ENCODE data around the gene SLC12A4. TPM values are rescaled to one million over a fixed set of nuclear protein-coding genes. Genes with fewer than 3 reads are reported as not detected.

The SLC12A4 gene
- polyA plus RNA-seq, 3 donors: 28.8 to 38.9 (median 35.6) TPM

DNA sequence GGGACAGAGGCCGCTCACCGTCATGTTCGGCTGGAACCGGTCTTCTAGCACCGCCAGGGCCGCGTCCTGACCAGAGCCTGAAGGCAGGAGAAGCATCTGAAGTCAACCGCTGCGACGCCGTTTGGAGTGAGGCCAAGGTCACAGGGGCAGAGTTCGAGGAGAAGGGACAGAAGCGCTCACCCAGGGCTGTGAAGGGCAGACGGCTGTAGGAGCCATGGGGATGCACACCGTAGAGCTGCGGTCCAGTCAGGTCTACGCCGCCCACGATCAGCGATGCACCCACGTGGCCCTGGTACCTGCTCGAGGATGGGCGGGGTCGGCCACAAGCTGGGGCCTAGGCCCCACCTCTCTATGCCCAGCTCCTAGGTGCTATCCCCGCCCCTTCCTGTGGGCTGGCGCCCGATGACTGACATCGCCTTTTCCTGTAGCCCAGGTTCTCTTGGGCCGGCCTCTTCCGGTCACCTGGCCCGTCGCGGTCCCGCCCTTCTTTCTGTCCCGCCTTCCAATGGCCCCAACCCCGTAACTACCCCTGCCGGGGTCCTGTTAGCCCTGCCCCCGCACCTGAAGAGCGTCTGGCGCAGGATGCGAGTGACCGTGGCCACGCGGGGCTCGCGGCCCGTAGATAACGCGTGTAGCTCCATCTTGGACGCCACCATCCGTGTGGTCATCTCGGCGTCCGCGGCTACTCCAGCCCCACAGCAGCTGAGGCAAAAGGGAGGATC, 32.9 kb downstream of the SLC12A4 start:
- peak; percentile 82 to 96 (median 93) for DNase-seq (ENCODE audit: extremely low read depth in 1 of 11, low read depth in 9 of 11, low spot score in 4 of 11)

- DNase-seq (ENCODE audit: extremely low read depth in 1 of 11, low read depth in 9 of 11, low spot score in 4 of 11): no peak
Observed at GRCh38 chr16:67935101-67935401, 33.4 kb downstream of the SLC12A4 start.

DNA sequence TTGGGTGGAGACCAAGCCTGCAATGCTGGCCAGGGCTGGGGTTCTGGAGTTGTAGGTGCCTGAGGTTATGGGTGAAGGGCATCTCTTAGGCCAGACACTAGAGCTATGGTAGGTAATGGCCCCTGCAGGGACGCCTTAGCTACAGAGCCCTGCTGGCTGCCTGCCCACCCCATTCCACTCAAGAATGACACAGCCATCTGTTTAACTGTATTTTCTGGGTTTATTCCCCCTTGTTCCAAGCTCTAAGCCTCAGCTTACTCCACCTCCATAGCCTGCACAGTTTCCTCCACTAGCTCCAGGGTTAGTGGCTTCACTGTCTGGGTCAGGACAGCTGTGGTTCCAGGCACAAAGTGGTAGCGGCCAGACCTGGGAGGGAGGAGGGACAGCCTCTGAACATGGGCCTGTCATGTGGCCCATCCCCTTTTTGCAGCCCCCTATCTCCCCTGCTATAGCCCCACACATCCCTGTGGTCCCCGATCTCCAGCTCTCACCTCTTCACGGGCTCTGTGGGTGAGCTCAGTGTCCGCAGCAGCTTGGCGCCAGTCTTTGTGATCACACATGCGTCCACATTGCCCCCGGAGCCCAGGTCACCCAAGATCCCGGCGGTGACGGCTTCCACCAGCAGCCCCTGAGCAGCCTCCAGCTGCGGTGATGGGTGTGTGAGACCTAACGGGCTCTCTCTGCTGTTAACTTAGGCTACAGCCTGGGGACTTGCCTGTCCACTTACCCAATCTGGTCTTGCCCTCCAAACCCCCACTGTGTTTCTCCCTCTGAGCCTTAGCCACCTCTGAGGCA, 33.9 kb downstream of the SLC12A4 start:
- no peak for DNase-seq (ENCODE audit: extremely low read depth in 1 of 11, low read depth in 9 of 11, low spot score in 4 of 11)

DNA sequence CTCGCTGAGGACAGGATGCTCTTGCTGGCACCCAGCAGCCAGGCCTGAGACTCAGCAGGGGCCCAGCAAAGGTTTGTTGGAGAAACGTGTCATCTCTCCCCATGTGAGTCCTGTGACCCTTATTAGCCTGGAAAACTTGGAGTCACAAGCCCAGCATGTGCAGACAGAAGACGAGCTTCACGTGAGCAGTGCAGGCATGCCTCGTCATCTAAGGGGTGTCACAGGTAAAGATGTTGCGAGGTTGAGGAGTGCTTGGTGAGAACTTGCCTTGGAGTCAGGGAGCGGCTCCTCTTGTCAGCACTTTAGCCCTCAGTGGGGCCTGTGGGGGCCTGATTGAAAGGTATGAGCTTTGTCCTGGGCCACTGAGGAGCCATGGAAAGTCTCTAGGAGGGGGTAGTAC, 34.6 kb downstream of the SLC12A4 start:
- no peak for DNase-seq (ENCODE audit: extremely low read depth in 1 of 11, low read depth in 9 of 11, low spot score in 4 of 11)

GRCh38 chr16:67932462-67932840, 36.0 kb downstream of the SLC12A4 start:
- no peak for DNase-seq (ENCODE audit: extremely low read depth in 1 of 11, low read depth in 9 of 11, low spot score in 4 of 11)

DNA sequence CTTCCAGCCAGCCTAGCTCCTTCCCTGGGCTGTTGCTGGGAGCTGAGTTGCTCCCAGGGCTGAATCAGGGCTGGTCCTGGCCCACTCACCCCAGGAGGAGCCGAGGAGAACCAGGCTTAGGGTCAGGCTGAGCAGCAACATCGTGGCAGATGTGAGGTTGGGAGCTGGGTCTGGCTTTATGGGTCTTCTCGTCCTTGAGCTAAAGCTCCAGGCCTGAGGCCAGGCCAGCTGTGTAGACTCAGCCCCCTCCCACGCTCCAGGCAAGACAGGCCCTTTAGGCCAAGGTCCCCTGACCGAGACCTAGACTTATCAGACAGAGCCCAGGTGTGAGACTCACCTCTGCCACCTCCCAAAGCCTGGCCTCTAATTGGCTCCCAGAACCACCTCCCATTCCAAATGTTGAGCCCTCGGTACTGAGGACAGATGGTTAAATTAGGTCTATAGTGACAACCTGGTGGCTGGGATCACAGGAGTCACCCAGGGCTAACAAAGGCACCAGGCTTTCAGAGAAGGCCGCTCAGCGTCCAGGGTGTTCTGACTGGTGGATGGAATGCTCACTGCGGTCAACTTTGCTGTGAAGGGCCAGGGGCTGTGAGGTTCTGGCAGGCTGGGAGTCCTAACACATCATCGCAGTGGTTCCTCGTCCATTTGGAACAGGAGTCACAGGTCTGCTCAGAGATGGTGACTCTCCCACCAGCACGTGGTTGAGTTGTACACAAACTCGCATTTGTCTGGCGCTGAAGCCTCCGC, 36.5 kb downstream of the SLC12A4 start, which contains the start of gene CTRL:
CTRL (minus strand) TSS at position 151 of the 750 bp plus-strand sequence; CDS start at position 141, 10 bp downstream.
- DNase-seq (ENCODE audit: extremely low read depth in 1 of 11, low read depth in 9 of 11, low spot score in 4 of 11): no peak

DNA sequence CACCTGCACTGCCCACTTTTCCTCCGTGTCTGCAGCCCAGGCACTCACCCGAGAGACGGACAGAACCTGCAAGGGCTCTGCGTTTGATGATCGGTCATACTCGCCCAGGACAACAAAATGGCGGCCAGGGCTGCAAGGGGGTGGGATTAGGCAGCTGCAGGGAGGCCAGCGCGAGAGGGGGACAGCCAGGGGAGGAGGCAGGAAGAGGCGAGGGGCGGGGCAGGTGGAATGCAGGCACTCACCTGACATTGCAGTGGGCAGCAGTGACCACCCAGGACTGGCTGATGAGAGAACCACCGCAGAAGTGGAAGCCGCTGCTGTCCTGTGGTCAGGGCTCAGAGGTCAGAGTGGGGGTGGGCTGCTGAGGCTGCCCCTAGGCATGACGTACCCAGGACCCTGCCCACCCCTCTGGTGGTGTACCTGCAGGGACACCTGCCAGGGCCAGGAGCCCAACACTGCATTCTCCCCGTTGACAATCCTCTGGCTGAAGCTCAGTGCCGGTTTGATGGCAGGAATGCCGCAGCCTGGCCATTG, 37.7 kb downstream of the SLC12A4 start:
- DNase-seq (ENCODE audit: extremely low read depth in 1 of 11, low read depth in 9 of 11, low spot score in 4 of 11): no peak

DNA sequence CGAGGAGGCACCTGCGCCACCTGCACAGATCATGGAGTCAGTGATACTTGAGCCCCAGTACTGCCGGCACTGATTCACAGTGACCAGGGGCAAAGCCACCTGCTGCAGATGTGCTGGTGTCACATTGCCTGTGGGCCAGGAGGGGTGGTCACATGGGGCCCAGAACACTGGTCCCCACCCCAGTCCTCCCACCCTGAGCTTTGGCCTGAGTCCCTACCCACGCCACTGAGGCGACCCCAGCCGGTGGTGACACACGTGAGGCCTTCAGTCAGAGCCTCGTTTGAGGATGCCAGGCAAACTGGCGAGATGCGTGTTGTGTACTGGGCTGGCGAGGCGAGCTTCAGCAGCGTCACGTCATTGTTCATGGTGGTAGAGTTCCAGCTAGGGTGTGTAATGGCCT, 38.2 kb downstream of the SLC12A4 start:
- DNase-seq (ENCODE audit: extremely low read depth in 1 of 11, low read depth in 9 of 11, low spot score in 4 of 11): no peak

DNA sequence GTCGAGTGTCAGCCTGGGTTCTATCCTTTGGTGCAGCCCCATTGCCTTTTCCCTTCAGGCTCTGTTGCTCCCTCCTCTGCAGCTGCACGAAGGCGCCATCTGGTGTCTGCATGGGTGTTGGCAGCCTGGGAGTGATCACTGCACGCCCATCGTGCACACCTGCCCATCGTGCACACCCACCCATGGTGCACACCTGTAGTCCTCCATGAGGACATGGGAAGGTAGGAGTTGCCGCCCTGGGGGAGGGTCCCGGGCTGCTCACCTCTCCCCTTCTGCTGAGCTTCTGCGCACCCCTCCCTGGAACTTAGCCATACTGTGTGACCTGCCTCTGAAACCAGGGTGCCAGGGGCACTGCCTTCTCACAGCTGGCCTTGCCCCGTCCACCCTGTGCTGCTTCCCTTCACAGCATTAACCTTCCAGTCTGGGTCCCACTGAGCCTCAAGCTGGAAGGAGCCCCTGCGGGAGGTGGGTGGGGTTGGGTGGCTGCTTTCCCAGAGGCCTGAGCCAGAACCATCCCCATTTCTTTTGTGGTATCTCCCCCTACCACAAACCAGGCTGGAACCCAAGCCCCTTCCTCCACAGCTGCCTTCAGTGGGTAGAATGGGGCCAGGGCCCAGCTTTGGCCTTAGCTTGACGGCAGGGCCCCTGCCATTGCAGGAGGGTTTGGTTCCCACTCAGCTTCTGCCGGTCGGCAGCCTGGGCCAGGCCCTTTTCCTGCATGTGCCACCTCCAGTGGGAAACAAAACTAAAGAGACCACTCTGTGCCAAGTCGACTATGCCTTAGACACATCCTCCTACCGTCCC, 39.7 kb downstream of the SLC12A4 start:
- peak in 9 of 11 donors; percentile 31 to 51 (median 46) for DNase-seq (ENCODE audit: extremely low read depth in 1 of 11, low read depth in 9 of 11, low spot score in 4 of 11)

DNA sequence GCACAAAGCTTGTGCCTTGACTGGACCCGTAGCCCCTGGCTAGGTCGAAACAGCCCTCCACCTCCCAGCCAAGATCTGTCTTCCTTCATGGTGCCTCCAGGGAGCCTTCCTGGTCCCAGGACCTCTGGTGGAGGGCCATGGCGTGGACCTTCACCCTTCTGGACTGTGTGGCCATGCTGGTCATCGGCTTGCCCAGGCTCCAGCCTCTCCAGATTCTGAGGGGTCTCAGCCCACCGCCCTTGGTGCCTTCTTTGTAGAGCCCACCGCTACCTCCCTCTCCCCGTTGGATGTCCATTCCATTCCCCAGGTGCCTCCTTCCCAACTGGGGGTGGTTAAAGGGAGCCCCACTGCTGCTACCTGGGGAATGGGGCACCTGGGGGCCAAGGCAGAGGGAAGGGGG, 40.3 kb downstream of the SLC12A4 start:
- DNase-seq (ENCODE audit: extremely low read depth in 1 of 11, low read depth in 9 of 11, low spot score in 4 of 11): no peak

- DNase-seq (ENCODE audit: extremely low read depth in 1 of 11, low read depth in 9 of 11, low spot score in 4 of 11): no peak
Observed at GRCh38 chr16:67927131-67927941, 41.1 kb downstream of the SLC12A4 start.

- no peak for DNase-seq (ENCODE audit: extremely low read depth in 1 of 11, low read depth in 9 of 11, low spot score in 4 of 11)
Observed at GRCh38 chr16:67926181-67926750, 42.2 kb downstream of the SLC12A4 start.

DNA sequence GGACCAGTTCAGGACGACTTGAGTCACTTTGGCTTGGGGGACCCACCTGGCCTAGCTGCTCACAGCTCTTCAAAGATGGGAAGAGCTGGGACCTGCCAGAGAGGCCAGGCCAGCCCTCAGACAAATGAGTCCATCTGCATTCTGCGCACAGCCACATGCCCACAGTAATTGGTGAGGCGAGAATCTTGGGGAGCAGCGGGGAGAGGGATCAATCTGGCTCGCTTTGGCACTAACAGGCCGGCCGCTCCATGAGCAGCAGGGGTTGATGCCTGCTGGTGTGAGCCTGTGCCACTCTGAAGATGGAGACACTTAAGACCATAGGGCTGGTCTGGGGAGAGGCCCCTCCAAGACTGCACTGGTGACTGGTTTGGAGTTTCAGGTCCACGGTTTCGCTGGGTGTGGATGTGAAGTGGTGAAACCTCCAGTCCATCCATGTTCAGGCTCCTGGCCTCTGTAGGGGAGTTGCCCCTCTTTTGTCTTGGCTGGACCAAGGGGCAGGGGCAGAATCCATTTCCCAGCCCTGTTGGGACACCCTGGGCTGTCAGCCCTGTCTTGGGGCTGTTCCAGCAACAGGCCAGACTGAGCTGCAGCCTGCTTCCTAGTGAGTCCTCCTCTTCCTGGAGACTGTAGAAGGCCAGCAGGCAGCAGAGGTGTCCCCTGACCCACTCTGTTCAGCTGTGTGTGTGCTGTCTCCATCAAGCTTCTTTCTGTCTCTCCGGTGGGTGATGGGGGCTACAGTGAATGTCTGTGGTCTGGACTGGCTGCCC, 44.1 kb downstream of the SLC12A4 start:
- no peak for DNase-seq (ENCODE audit: extremely low read depth in 1 of 11, low read depth in 9 of 11, low spot score in 4 of 11)

GRCh38 chr16:67923414-67924116, 44.9 kb downstream of the SLC12A4 start:
- DNase-seq (ENCODE audit: extremely low read depth in 1 of 11, low read depth in 9 of 11, low spot score in 4 of 11): no peak

GRCh38 chr16:67922740-67923139, 45.7 kb downstream of the SLC12A4 start:
- DNase-seq (ENCODE audit: extremely low read depth in 1 of 11, low read depth in 9 of 11, low spot score in 4 of 11): no peak

DNA sequence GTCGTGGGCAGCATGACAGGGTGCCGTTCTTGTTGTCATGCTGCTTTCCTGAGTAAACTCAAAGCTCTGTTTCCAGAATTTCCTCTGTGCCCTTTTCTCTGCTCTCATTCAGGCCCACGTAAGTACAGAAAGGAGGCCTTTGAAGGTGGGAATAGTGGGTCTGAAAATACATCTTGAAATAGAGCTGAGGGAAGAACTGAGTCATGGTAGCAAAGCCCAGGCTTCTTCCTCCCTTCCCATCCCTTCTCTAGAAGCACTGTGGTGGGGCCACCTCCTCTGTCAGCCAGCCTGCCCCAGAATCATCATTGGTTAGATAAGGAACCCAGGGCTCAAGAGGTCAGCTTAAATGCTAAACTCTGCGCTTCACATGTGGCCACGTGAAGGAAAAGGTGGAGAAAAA, 46.2 kb downstream of the SLC12A4 start:
- no peak for DNase-seq (ENCODE audit: extremely low read depth in 1 of 11, low read depth in 9 of 11, low spot score in 4 of 11)

All from renal cortex interstitium (tissue), 11 donors.